ENCODE measurements around the gene STAT6. TPM values are rescaled to one million over a fixed set of nuclear protein-coding genes. Genes with fewer than 3 reads are reported as not detected.

STAT6 gene
- polyA plus RNA-seq, 1 donor (not counting 4 experiments of a cell fraction or from before 2014, with no cell fraction given), result 113 TPM

GRCh38 chr12:57135527-57136326 is 24.6 kb upstream of the STAT6 start:
- H3K36me3 ChIP-seq (ENCODE audit: control insufficient read depth in 2 of 2, extremely low read depth in 1 of 2, insufficient read depth in 2 of 2, low read length in 2 of 2), result peaks cover 2 to 5% of the 10 kb centered on the region in 2 experiments
- dilution Hi-C loops (cut with MboI; ENCODE audit: extremely low pct_ligation_motif_present, low sequenced_read_pairs), result no loop called here
- H3K4me2 ChIP-seq (ENCODE audit: control insufficient read depth, extremely low read depth, insufficient read depth, low read depth, low read length), result no peak overlapping the region
- no peak overlapping the region for H3K27ac ChIP-seq (ENCODE audit: control insufficient read depth, insufficient read depth, low read length)
- TF ChIP-seq EZH2 (IDR thresholded peaks at IDR 0.05; ENCODE audit: low read length) (no peak), CTCF (optimal IDR thresholded peaks at IDR 0.05 in 1 of 3, IDR thresholded peaks at IDR 0.05 in 1 of 3, conservative IDR thresholded peaks at IDR 0.05 in 1 of 3; ENCODE audit: extremely low read depth in 1 of 3, insufficient read depth in 2 of 3, low read length in 3 of 3) (no peak)
- H4K20me1 ChIP-seq (ENCODE audit: control insufficient read depth, extremely low read depth, insufficient read depth, low read length), result no peaks in the 10 kb centered on the region
- no peaks in the 10 kb centered on the region for H3K9me1 ChIP-seq (ENCODE audit: control insufficient read depth, extremely low read depth, insufficient read depth, low read length)
- H3K4me1 ChIP-seq (ENCODE audit: control insufficient read depth, extremely low read depth, insufficient read depth, low read length), result no peaks in the 10 kb centered on the region
- FAIRE-seq, result no peak
- no peak overlapping the region for H2AFZ ChIP-seq (ENCODE audit: control insufficient read depth, low read length)
- DNase-seq (ENCODE audit: low read depth, low spot score), result no peak
- H3K79me2 ChIP-seq (ENCODE audit: control insufficient read depth, insufficient read depth, low read length), result no peaks in the 10 kb centered on the region
- no peak overlapping the region for H3K9ac ChIP-seq (ENCODE audit: control insufficient read depth, extremely low read depth, insufficient read depth, low read length)
- H3K4me3 ChIP-seq (ENCODE audit: control insufficient read depth in 2 of 3, extremely low read depth in 1 of 3, insufficient read depth in 2 of 3, low read depth in 1 of 3, low read length in 3 of 3), result no peak overlapping the region
- H3K9me3 ChIP-seq (ENCODE audit: control insufficient read depth, low read depth, low read length), result no peaks in the 10 kb centered on the region
- no peaks in the 10 kb centered on the region for H3K27me3 ChIP-seq (ENCODE audit: control insufficient read depth, extremely low read depth, insufficient read depth, low read length)

GRCh38 chr12:57134949-57135348 is 23.8 kb upstream of the STAT6 start:
- Histone ChIP-seq H2AFZ (ENCODE audit: control insufficient read depth, low read length) (no peak overlapping the region), H3K9me1 (ENCODE audit: control insufficient read depth, extremely low read depth, insufficient read depth, low read length) (no peaks in the 10 kb centered on the region), H3K9ac (ENCODE audit: control insufficient read depth, extremely low read depth, insufficient read depth, low read length) (no peak overlapping the region), H3K4me3 (ENCODE audit: control insufficient read depth in 2 of 3, extremely low read depth in 1 of 3, insufficient read depth in 2 of 3, low read depth in 1 of 3, low read length in 3 of 3) (no peak overlapping the region), H3K4me1 (ENCODE audit: control insufficient read depth, extremely low read depth, insufficient read depth, low read length) (peaks cover 1% of the 10 kb centered on the region), H3K79me2 (ENCODE audit: control insufficient read depth, insufficient read depth, low read length) (no peaks in the 10 kb centered on the region), H4K20me1 (ENCODE audit: control insufficient read depth, extremely low read depth, insufficient read depth, low read length) (no peaks in the 10 kb centered on the region), H3K27me3 (ENCODE audit: control insufficient read depth, extremely low read depth, insufficient read depth, low read length) (no peaks in the 10 kb centered on the region), H3K9me3 (ENCODE audit: control insufficient read depth, low read depth, low read length) (no peaks in the 10 kb centered on the region), H3K36me3 (ENCODE audit: control insufficient read depth in 2 of 2, extremely low read depth in 1 of 2, insufficient read depth in 2 of 2, low read length in 2 of 2) (peaks cover 2 to 5% of the 10 kb centered on the region in 2 experiments), H3K4me2 (ENCODE audit: control insufficient read depth, extremely low read depth, insufficient read depth, low read depth, low read length) (no peak overlapping the region), H3K27ac (ENCODE audit: control insufficient read depth, insufficient read depth, low read length) (no peak overlapping the region)
- no peak for DNase-seq (ENCODE audit: low read depth, low spot score)
- no peak for TF ChIP-seq EZH2 (IDR thresholded peaks at IDR 0.05; ENCODE audit: low read length)
- TF ChIP-seq CTCF (optimal IDR thresholded peaks at IDR 0.05 in 1 of 3, IDR thresholded peaks at IDR 0.05 in 1 of 3, conservative IDR thresholded peaks at IDR 0.05 in 1 of 3; ENCODE audit: extremely low read depth in 1 of 3, insufficient read depth in 2 of 3, low read length in 3 of 3), result no peak
- no peak for FAIRE-seq
- dilution Hi-C loops (cut with MboI; ENCODE audit: extremely low pct_ligation_motif_present, low sequenced_read_pairs), result loop anchor here (5.0 kb wide), 1 partner anchor 37 kb away; no protein-coding TSS in a partner anchor

Data from keratinocyte (primary cell).